Measurements from ENCODE around the gene RHOF. TPM values are rescaled to one million over a fixed set of nuclear protein-coding genes. Genes with fewer than 3 reads are reported as not detected.

The RHOF gene
- total RNA-seq, 1 donor from 2014 or later, result 41.0 TPM

- ATAC-seq (no peak), DNase-seq (peak; percentile 80)
- Histone ChIP-seq H3K27me3 (no peaks in the 10 kb centered on the region), H3K27ac (peak overlapping the region; percentile 100), H3K9me3 (no peaks in the 10 kb centered on the region), H3K36me3 (peaks cover 17% of the 10 kb centered on the region), H3K4me3 (peak overlapping the region; percentile 71), H3K4me1 (peaks cover 55% of the 10 kb centered on the region)
- TF ChIP-seq, protein P1, sequence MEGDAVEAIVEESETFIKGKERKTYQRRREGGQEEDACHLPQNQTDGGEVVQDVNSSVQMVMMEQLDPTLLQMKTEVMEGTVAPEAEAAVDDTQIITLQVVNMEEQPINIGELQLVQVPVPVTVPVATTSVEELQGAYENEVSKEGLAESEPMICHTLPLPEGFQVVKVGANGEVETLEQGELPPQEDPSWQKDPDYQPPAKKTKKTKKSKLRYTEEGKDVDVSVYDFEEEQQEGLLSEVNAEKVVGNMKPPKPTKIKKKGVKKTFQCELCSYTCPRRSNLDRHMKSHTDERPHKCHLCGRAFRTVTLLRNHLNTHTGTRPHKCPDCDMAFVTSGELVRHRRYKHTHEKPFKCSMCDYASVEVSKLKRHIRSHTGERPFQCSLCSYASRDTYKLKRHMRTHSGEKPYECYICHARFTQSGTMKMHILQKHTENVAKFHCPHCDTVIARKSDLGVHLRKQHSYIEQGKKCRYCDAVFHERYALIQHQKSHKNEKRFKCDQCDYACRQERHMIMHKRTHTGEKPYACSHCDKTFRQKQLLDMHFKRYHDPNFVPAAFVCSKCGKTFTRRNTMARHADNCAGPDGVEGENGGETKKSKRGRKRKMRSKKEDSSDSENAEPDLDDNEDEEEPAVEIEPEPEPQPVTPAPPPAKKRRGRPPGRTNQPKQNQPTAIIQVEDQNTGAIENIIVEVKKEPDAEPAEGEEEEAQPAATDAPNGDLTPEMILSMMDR (IDR thresholded peaks at IDR 0.05), result no peak
- intact Hi-C loops (cut with DNase I), result no loop called here
Observed at GRCh38 chr12:121797937-121798786, 4.7 kb upstream of the RHOF start.

GRCh38 chr12:121796855-121797751 lies 3.6 kb upstream of the RHOF start:
- Histone ChIP-seq H3K4me1 (peaks cover 65% of the 10 kb centered on the region), H3K9me3 (no peaks in the 10 kb centered on the region), H3K4me3 (peak overlapping the region; percentile 25), H3K27ac (peak overlapping the region; percentile 72), H3K36me3 (peaks cover 17% of the 10 kb centered on the region), H3K27me3 (no peaks in the 10 kb centered on the region)
- TF ChIP-seq, protein P1 (IDR thresholded peaks at IDR 0.05), result peak; percentile 44
- DNase-seq (peak; percentile 97), ATAC-seq (peak; percentile 56)
- intact Hi-C loops (cut with DNase I), result no loop called here

- ATAC-seq, result peak; percentile 52
Observed at GRCh38 chr12:121795034-121795968, 1.8 kb upstream of the RHOF start.

GRCh38 chr12:121794534-121795033 lies 1.1 kb upstream of the RHOF start:
- Histone ChIP-seq H3K4me3 (peak overlapping the region; percentile 20), H3K36me3 (peaks cover 17% of the 10 kb centered on the region), H3K27ac (peak overlapping the region; percentile 79), H3K9me3 (no peaks in the 10 kb centered on the region), H3K27me3 (no peaks in the 10 kb centered on the region), H3K4me1 (peaks cover 84% of the 10 kb centered on the region)
- intact Hi-C loops (cut with DNase I), result no loop called here
- DNase-seq, result peak; percentile 77
- no peak for ATAC-seq
- TF ChIP-seq, protein P1 (IDR thresholded peaks at IDR 0.05), result no peak

More at GRCh38 chr12:121795034-121795968, 1.8 kb upstream of the RHOF start:
- H3K27me3 ChIP-seq, result no peaks in the 10 kb centered on the region
- peaks cover 79% of the 10 kb centered on the region for H3K4me1 ChIP-seq
- H3K27ac ChIP-seq, result peak overlapping the region; percentile 79
- intact Hi-C loops (cut with DNase I), result no loop called here
- H3K36me3 ChIP-seq, result peaks cover 17% of the 10 kb centered on the region
- DNase-seq, result peak; percentile 93
- peak overlapping the region; percentile 20 for H3K4me3 ChIP-seq
- no peaks in the 10 kb centered on the region for H3K9me3 ChIP-seq
- TF ChIP-seq, protein P1 (IDR thresholded peaks at IDR 0.05), result peak; percentile 94
